Type B pancreatic cell (in vitro differentiated cells): ENCODE measurements around the gene CCDC190. TPM values are rescaled to one million over a fixed set of nuclear protein-coding genes. Genes with fewer than 3 reads are reported as not detected.

ENCODE experiments used
- DNase-seq: peaks from one replicate; pipeline ENCODE4 v3.0.0; 2021; ENCODE audit warnings: mixed read lengths; ENCODE audit not compliant: unreplicated experiment; ENCODE audit errors: extremely low spot score
- H3K27ac Mint-ChIP-seq: 2 replicates; pipeline ENCODE4 v1.8.0; 2021; ENCODE audit warnings: mild to moderate bottlenecking, mixed read lengths
- H3K27me3 Mint-ChIP-seq: 2 replicates; pipeline ENCODE4 v1.8.0; 2021; ENCODE audit warnings: mixed read lengths
- H3K36me3 Mint-ChIP-seq: 2 replicates; pipeline ENCODE4 v1.8.0; 2021; ENCODE audit warnings: mixed read lengths
- H3K4me1 Mint-ChIP-seq: one replicate; pipeline ENCODE4 v1.8.0; 2021; ENCODE audit warnings: mixed read lengths; ENCODE audit not compliant: unreplicated experiment
- H3K4me3 Mint-ChIP-seq: 2 replicates; pipeline ENCODE4 v1.8.0; 2021; ENCODE audit warnings: mild to moderate bottlenecking, mixed read lengths
- H3K9me3 Mint-ChIP-seq: 2 replicates; pipeline ENCODE4 v1.8.0; 2021; ENCODE audit warnings: mixed read lengths
- CTCF ChIP-seq: fragments of 200-600 bp; sonication (generic); conservative IDR thresholded peaks from 2 replicates; pipeline ENCODE4 v1.5.0; 2021; ENCODE audit warnings: antibody characterized with exemption, mild to moderate bottlenecking
- long read RNA-seq: library from polyadenylated mRNA; unstranded; transcript quantifications from one replicate; pipeline ENCODE4 v2.0.0, GENCODE V29; 2020
- total RNA-seq: library from RNA; stranded (reverse); gene quantifications from 2 replicates; pipeline ENCODE4 v1.2.1, GENCODE V29; 2021; ENCODE audit warnings: low replicate concordance

Gene CCDC190, protein sequence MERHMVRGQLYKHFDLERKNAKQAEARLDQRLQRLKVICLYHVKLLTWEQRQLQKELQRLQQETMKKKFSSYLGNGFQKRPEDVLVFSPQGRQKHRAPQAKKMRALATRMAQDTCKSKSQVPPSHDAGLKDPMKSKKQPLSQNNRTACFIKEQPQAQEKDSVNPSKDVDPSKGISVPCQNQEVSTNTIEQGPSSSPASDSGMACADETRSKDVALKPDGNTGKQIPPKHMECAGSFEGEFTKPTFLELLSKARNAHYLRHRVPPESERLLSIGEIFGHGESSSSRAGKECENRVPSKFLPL
- total RNA-seq, result 0.14 TPM in 1 of 2 replicates, not detected in the other
- long read RNA-seq, result 0 reads

DNA sequence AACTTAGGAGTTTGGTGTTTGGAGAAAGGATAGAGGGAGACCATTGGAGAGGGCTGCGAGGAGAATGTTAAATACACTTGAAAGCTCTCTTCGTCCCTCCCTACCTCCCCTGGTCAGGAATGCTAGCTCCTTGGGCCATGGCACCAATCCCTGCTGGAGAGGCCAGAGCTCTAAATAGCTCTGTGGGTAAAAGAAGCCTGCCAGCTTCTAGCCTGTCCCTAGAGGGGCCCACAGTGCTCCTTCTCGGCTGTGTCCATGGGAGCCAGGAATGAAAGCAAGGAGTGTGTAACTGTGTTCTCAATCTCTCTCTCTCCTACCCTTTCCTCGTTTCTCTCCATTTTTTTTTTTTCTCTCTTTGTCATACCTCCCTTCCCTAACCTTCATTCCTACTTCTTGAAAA, at the start of gene CCDC190:
TSS of gene CCDC190 (minus strand) at position 75 of the 400 bp plus-strand sequence. CDS start 1,529 bp downstream, outside the sequence.
- no peak for DNase-seq
- H3K9me3 Mint-ChIP-seq, result no peaks in the 10 kb centered on the region
- H3K27ac Mint-ChIP-seq, result no peak within 1 kb of the TSS
- no peak within 1 kb of the TSS for H3K4me3 Mint-ChIP-seq
- no peaks in the 10 kb centered on the region for H3K36me3 Mint-ChIP-seq
- H3K27me3 Mint-ChIP-seq, result no peaks in the 10 kb centered on the region
- no peak for TF ChIP-seq CTCF
- H3K4me1 Mint-ChIP-seq, result peaks cover 6% of the 10 kb centered on the region

DNA sequence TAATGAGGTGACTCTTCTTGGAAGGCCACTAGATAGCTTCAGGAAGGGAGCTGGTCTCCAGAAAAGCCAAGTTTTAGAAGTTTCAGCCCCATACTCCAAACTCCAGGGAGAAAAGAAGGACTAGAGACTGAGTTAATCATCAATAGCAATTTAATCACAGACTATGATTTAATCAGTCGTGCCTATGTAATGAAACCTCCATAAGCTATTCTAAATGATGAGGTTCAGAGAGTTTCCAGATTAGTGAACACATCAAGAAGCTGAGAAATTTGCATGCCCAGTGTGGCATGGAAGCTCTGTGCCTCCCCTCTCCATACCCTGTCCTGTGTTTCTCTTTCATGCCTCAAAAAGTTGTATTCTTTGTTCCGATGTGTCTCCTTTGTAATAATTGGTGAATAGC, 49.2 kb upstream of the CCDC190 start:
- Mint-ChIP-seq H3K4me1 (peaks cover 7% of the 10 kb centered on the region), H3K4me3 (no peak overlapping the region), H3K36me3 (peaks cover 5% of the 10 kb centered on the region), H3K27me3 (no peaks in the 10 kb centered on the region), H3K27ac (no peak overlapping the region), H3K9me3 (peaks cover 6% of the 10 kb centered on the region)
- TF ChIP-seq CTCF, result no peak
- no peak for DNase-seq

GRCh38 chr1:162908780-162909179, 47.8 kb upstream of the CCDC190 start:
- no peak overlapping the region for H3K27ac Mint-ChIP-seq
- DNase-seq, result no peak
- no peak overlapping the region for H3K4me3 Mint-ChIP-seq
- peaks cover 10% of the 10 kb centered on the region for H3K4me1 Mint-ChIP-seq
- peaks cover 5% of the 10 kb centered on the region for H3K36me3 Mint-ChIP-seq
- no peak for TF ChIP-seq CTCF
- no peaks in the 10 kb centered on the region for H3K27me3 Mint-ChIP-seq
- H3K9me3 Mint-ChIP-seq, result peaks cover 6% of the 10 kb centered on the region

DNA sequence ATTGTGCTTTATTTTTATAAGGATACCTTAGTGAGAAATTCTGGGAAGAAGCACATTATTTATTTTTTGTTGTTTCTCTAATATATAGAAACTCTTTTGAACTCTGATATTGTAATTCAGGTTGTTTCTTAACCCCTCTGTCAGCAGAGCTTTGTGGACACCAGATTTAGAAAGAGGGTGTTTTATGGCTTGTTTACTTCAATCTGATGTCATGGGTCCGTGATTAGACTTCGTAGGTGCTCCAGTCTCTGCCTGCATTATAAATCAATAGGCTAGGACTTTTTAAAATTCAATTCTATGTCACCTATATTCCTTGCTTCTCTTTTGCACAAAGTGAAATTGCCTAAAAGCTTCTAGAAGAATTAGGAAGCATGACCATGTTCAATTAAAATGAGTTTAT, 47.3 kb upstream of the CCDC190 start:
- TF ChIP-seq CTCF, result no peak
- DNase-seq, result no peak
- H3K9me3 Mint-ChIP-seq, result peaks cover 6% of the 10 kb centered on the region
- H3K27me3 Mint-ChIP-seq, result no peaks in the 10 kb centered on the region
- no peak overlapping the region for H3K4me3 Mint-ChIP-seq
- H3K36me3 Mint-ChIP-seq, result peaks cover 5% of the 10 kb centered on the region
- H3K4me1 Mint-ChIP-seq, result peaks cover 10% of the 10 kb centered on the region
- H3K27ac Mint-ChIP-seq, result no peak overlapping the region

- Mint-ChIP-seq H3K36me3 (no peaks in the 10 kb centered on the region), H3K4me1 (peaks cover 10% of the 10 kb centered on the region)
Measured at GRCh38 chr1:162906485-162906884, 45.5 kb upstream of the CCDC190 start.

More at GRCh38 chr1:162906485-162906884, 45.5 kb upstream of the CCDC190 start:
- Mint-ChIP-seq H3K9me3 (no peaks in the 10 kb centered on the region), H3K4me3 (no peak overlapping the region), H3K27me3 (no peaks in the 10 kb centered on the region), H3K27ac (no peak overlapping the region)
- no peak for DNase-seq
- TF ChIP-seq CTCF, result no peak
